Measurements from ENCODE around the gene PCNX2.

PCNX2 gene

DNA sequence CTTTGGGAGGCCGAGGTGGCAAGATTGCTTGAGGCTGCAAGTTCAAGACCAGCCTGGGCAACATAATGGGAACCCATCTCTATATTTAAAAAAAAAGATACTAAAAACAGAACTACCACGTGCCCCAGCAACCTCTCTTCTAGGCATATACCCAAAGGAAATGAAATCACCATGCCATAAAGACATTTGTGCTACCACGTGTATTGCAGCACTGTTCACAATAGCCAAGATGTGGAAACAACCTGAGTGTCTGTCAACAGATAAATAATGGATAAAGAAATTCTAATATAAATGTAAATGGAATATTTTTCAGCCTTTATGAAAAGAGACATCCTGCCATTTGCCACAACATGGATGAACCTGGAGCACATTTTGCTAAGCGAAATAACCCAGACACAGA, 128.6 kb downstream of the PCNX2 start:
- peaks cover 8% of the 10 kb centered on the region; the same call in 1 of the 2 replicates for H3K9me3 ChIP-seq (ENCODE audit: insufficient read depth, low read depth, low read length)
- no peak overlapping the region for H3K9ac ChIP-seq (ENCODE audit: low read depth, low read length, poor library complexity, severe bottlenecking)
- no peak overlapping the region for H3K4me2 ChIP-seq (ENCODE audit: low read depth, low read length, poor library complexity, severe bottlenecking)
- no peaks in the 10 kb centered on the region for H4K20me1 ChIP-seq (ENCODE audit: insufficient read depth, low read length, poor library complexity, severe bottlenecking)
- peaks cover 13% of the 10 kb centered on the region for H3K4me1 ChIP-seq (ENCODE audit: insufficient read depth, low read length, poor library complexity, severe bottlenecking)
- no peaks in the 10 kb centered on the region for H3K9me2 ChIP-seq (replicated peaks; ENCODE audit: low read depth, low read length)
- 0 out of 2 replicates have a peak, but pooled peaks cover 3% of the 10 kb centered on the region for H3F3A ChIP-seq (ENCODE audit: low read depth)
- TF ChIP-seq EZH2phosphoT487 (IDR thresholded peaks at IDR 0.05; ENCODE audit: borderline replicate concordance) = no peak
- TF ChIP-seq, protein P1, sequence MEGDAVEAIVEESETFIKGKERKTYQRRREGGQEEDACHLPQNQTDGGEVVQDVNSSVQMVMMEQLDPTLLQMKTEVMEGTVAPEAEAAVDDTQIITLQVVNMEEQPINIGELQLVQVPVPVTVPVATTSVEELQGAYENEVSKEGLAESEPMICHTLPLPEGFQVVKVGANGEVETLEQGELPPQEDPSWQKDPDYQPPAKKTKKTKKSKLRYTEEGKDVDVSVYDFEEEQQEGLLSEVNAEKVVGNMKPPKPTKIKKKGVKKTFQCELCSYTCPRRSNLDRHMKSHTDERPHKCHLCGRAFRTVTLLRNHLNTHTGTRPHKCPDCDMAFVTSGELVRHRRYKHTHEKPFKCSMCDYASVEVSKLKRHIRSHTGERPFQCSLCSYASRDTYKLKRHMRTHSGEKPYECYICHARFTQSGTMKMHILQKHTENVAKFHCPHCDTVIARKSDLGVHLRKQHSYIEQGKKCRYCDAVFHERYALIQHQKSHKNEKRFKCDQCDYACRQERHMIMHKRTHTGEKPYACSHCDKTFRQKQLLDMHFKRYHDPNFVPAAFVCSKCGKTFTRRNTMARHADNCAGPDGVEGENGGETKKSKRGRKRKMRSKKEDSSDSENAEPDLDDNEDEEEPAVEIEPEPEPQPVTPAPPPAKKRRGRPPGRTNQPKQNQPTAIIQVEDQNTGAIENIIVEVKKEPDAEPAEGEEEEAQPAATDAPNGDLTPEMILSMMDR (conservative IDR thresholded peaks at IDR 0.05; ENCODE audit: low read length) = no peak
- H3K4me3 ChIP-seq (ENCODE audit: low read length, poor library complexity, severe bottlenecking) = no peak overlapping the region
- no peak overlapping the region for H2AFZ ChIP-seq (ENCODE audit: low read length)
- H3K27me3 ChIP-seq (ENCODE audit: insufficient read depth, low read length, poor library complexity, severe bottlenecking) = no peaks in the 10 kb centered on the region
- peaks cover 15% of the 10 kb centered on the region for H3K36me3 ChIP-seq (ENCODE audit: insufficient read depth, low read length)
- no peaks in the 10 kb centered on the region for H3K79me2 ChIP-seq (ENCODE audit: insufficient read depth, low read length)

GRCh38 chr1:233163696-233164095, 131.8 kb downstream of the PCNX2 start:
- Histone ChIP-seq H3K79me2 (ENCODE audit: insufficient read depth, low read length) (no peaks in the 10 kb centered on the region), H4K20me1 (ENCODE audit: insufficient read depth, low read length, poor library complexity, severe bottlenecking) (no peaks in the 10 kb centered on the region), H3K4me3 (ENCODE audit: low read length, poor library complexity, severe bottlenecking) (no peak overlapping the region), H3K9me2 (replicated peaks; ENCODE audit: low read depth, low read length) (no peaks in the 10 kb centered on the region), H3K4me2 (ENCODE audit: low read depth, low read length, poor library complexity, severe bottlenecking) (no peak overlapping the region), H3K4me1 (ENCODE audit: insufficient read depth, low read length, poor library complexity, severe bottlenecking) (peaks cover 5% of the 10 kb centered on the region), H3K9ac (ENCODE audit: low read depth, low read length, poor library complexity, severe bottlenecking) (no peak overlapping the region), H3K9me3 (ENCODE audit: insufficient read depth, low read depth, low read length) (peaks cover 8% of the 10 kb centered on the region; the same call in 1 of the 2 replicates), H2AFZ (ENCODE audit: low read length) (no peak overlapping the region), H3K27me3 (ENCODE audit: insufficient read depth, low read length, poor library complexity, severe bottlenecking) (no peaks in the 10 kb centered on the region), H3K36me3 (ENCODE audit: insufficient read depth, low read length) (peaks cover 19% of the 10 kb centered on the region), H3F3A (ENCODE audit: low read depth) (0 out of 2 replicates have a peak, but pooled peaks cover 3% of the 10 kb centered on the region)
- TF ChIP-seq EZH2phosphoT487 (IDR thresholded peaks at IDR 0.05; ENCODE audit: borderline replicate concordance) = no peak
- TF ChIP-seq, protein P1 (conservative IDR thresholded peaks at IDR 0.05; ENCODE audit: low read length) = no peak

GRCh38 chr1:233158322-233158721, 137.2 kb downstream of the PCNX2 start:
- H3K4me1 ChIP-seq (ENCODE audit: insufficient read depth, low read length, poor library complexity, severe bottlenecking) = no peaks in the 10 kb centered on the region
- no peaks in the 10 kb centered on the region for H3K9me3 ChIP-seq (ENCODE audit: insufficient read depth, low read depth, low read length)
- H3K4me2 ChIP-seq (ENCODE audit: low read depth, low read length, poor library complexity, severe bottlenecking) = no peak overlapping the region
- TF ChIP-seq, protein P1 (conservative IDR thresholded peaks at IDR 0.05; ENCODE audit: low read length) = no peak
- TF ChIP-seq EZH2phosphoT487 (IDR thresholded peaks at IDR 0.05; ENCODE audit: borderline replicate concordance) = no peak
- no peak overlapping the region for H3K4me3 ChIP-seq (ENCODE audit: low read length, poor library complexity, severe bottlenecking)
- H3F3A ChIP-seq (ENCODE audit: low read depth) = no peaks in the 10 kb centered on the region
- peaks cover 10% of the 10 kb centered on the region; the same call in 1 of the 2 replicates for H3K36me3 ChIP-seq (ENCODE audit: insufficient read depth, low read length)
- H3K9me2 ChIP-seq (replicated peaks; ENCODE audit: low read depth, low read length) = no peaks in the 10 kb centered on the region
- no peak overlapping the region for H3K9ac ChIP-seq (ENCODE audit: low read depth, low read length, poor library complexity, severe bottlenecking)
- H4K20me1 ChIP-seq (ENCODE audit: insufficient read depth, low read length, poor library complexity, severe bottlenecking) = no peaks in the 10 kb centered on the region
- H3K79me2 ChIP-seq (ENCODE audit: insufficient read depth, low read length) = no peaks in the 10 kb centered on the region
- no peak overlapping the region for H2AFZ ChIP-seq (ENCODE audit: low read length)
- H3K27me3 ChIP-seq (ENCODE audit: insufficient read depth, low read length, poor library complexity, severe bottlenecking) = no peaks in the 10 kb centered on the region

All from Loucy (cell line).